Epidermal melanocyte (primary cell): ENCODE data around the gene RBMS3.

Experiments
- DNase-seq: peaks from one replicate; pipeline ENCODE4 v3.0.0; 2011; ENCODE audit warnings: low spot score; ENCODE audit not compliant: insufficient read length

RBMS3 gene

DNA sequence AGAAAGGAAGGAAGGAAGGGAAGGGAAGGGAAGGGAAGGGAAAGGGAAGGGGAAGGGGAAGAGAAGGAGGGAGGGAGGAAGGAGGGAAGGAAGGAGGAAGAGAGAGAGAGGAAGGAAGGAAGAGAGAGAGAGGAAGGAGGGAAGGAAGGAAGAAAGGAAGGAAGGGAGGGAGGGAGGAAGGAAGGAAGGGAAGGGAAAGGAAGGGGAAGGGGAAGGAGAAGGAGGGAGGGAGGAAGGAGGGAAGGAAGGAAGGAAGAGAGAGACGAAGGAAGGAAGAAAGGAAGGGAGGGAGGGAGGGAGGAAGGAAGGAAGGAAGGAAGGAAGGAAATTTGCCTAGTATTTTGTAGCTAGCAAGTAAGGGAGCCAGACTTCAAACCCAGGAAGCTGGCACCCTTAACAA, 583.9 kb downstream of the RBMS3 start:
- DNase-seq, result no peak

DNA sequence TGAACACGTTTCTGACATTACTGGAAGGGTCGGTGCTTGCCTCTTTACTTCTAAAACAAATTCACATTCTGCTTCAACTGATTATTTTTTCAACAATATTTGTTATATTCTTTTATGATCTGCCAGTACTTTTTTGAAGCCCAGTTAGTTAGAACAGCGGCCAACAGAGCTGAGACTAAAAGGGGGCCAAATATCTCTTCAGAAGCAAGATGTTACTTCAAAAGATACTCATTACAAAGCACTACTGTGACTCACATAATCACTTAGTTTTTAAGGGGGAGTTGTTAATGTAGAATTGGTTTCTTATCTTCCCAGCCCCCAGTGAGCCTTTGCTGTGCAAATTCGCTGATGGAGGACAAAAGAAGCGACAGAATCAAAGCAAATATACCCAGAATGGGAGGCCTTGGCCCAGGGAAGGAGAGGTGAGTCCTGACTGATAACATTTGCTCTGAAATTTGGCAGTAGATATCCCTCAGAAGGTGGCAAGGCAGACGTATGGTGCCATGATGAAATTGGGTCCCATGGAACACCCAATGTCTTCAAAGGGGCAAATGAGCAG, 587.8 kb downstream of the RBMS3 start:
- no peak for DNase-seq

- DNase-seq, result no peak
Measured at GRCh38 chr3:29870136-29870535, 589.3 kb downstream of the RBMS3 start.

GRCh38 chr3:29871087-29871486, 590.2 kb downstream of the RBMS3 start:
- no peak for DNase-seq

GRCh38 chr3:29880809-29881208, 599.9 kb downstream of the RBMS3 start:
- no peak for DNase-seq

DNA sequence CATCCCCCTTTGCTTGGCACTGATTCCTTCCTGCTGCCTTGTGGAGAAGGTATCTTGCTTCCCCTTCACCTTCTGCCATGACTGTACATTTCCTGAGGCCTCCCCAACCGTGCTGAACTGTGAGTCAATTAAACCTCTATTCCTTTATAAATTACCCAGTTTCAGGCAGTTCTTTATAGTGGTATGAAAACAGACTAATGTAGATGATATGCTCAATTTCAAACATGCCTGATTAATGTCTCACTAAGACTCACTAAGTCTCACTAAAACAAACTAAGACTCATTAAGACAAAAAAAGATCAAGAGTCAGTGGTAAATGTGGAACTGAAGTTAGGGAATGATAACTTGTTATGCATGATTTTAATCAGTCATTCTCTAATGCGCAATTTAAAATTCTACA, 606.6 kb downstream of the RBMS3 start:
- DNase-seq, result no peak

GRCh38 chr3:29889215-29889614, 608.3 kb downstream of the RBMS3 start:
- DNase-seq, result no peak

DNA sequence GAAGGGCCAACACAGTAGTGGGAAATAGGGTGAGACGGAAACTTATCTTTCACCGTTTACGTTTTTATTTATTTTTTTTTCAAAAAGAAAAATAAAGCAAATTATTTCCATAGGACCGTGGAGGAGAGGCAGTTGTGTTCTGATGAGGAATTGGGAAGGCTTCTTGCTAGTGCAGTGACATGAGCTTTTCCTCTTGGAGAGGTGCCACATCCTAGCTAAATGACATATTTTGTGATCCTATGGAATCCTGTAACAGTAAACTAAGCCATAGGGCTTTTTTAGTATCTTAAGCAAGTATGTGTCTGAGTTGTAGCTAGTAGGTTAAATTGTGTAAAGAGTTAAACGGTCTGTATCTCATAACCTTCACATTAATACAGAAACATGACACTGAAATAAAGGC, 609.9 kb downstream of the RBMS3 start:
- no peak for DNase-seq

GRCh38 chr3:29892976-29893554, 612.2 kb downstream of the RBMS3 start:
- no peak for DNase-seq

GRCh38 chr3:29896856-29897255, 616.0 kb downstream of the RBMS3 start:
- no peak for DNase-seq

GRCh38 chr3:29898171-29898965, 617.5 kb downstream of the RBMS3 start:
- DNase-seq, result no peak

DNA sequence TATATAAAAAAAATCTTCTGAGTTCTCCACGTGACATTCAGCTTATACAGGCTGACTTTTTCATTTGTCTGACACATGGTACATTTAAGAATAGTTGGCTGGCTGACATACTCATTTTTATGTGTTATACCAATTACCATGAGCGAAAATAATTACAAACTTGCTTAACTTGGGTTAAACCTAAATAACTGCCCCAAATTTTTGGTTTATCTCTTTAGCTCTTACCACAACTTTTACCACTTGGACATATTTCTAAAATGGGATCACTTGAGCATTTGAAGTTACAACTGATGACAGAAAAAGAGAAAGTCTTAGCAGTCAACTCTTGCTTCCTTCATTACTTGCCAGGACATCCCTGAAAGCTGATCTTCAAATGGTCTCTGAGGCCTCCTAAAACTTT, 618.1 kb downstream of the RBMS3 start:
- no peak for DNase-seq

- no peak for DNase-seq
Measured at GRCh38 chr3:29901097-29901496, 620.2 kb downstream of the RBMS3 start.

DNA sequence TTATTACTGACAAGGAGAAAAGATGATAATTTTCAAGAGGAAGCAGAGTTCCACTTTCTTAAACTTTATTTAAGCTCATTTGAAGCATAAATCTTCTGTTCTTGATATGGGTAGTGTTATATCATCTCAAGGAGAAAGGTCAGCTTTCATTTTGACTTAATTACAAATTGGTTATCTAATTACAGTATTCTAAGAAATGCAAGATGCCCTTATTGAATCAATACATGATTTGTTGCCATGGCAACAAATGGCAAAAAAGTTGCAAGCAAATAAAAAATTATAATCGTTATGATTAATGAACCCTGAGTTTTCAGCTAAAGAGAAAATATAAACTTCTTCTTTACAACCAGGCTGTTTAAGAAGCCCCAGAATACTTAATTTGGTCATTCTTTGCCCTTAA, 622.7 kb downstream of the RBMS3 start:
- no peak for DNase-seq

- DNase-seq, result no peak
Measured at GRCh38 chr3:29906906-29907305, 626.0 kb downstream of the RBMS3 start.

DNA sequence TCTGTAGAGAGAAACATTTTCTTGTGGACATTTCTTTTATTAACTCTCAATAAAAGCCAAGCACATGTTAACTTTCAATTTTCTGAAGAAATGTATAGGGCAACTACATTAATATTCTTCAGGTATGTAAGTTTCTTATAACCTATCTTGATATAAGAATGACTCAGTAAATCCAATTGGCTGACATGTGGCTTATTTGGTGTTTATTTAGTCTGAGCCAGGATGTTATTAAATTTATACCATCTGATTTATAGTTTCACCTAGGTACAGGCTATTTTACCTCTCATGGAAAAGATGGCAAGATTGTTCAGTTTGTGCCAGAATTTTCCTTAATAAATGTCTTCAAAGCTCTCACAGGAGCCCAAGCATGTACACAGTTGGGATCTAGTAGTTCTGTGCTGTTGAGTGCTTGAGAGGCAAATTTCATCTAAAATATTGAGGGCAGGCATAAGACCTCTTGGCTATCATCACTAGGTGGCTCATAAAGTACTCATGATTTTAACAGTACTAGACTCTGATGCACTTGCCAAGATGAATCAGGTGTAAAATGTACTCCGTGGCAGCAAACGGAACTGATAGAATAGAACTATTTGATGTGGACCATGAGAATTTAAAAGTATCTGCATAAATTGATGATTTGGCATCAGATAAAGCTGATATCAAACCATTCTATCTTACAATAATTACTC, 631.9 kb downstream of the RBMS3 start:
- no peak for DNase-seq

DNA sequence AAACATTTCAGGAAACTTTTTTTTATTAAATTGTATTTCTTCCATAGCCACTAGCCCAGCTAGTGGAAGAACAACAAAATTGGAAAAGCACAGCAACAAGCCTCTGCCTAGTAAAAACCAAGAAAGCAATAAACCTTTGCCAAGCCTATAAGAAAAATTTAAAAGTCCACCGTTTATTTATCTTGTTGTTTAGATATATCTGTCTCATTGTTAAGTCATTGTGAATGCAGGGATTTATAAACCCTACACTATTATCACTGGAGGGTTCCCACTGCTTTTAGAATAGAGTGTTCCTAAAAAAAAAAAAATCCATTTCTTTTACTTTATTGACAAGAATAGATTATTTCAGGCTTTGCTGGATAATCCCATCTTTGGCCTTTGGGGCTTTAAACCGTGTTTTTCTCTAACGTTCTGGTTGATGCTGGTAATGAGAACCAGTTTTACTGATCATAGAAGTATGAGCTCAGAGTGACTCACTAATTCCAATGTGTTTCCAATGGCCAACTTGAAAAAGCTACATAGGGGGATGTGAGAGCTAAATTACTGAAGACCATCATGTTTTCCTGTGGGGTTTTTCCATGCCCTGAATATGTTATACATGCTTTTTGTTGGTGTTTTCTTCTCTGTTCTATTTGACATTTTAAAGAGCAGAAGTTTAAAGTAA, 634.1 kb downstream of the RBMS3 start:
- DNase-seq, result no peak

- DNase-seq, result no peak
Measured at GRCh38 chr3:29919571-29919970, 638.7 kb downstream of the RBMS3 start.

GRCh38 chr3:29922992-29923746, 642.3 kb downstream of the RBMS3 start:
- peak; percentile 43 for DNase-seq

DNA sequence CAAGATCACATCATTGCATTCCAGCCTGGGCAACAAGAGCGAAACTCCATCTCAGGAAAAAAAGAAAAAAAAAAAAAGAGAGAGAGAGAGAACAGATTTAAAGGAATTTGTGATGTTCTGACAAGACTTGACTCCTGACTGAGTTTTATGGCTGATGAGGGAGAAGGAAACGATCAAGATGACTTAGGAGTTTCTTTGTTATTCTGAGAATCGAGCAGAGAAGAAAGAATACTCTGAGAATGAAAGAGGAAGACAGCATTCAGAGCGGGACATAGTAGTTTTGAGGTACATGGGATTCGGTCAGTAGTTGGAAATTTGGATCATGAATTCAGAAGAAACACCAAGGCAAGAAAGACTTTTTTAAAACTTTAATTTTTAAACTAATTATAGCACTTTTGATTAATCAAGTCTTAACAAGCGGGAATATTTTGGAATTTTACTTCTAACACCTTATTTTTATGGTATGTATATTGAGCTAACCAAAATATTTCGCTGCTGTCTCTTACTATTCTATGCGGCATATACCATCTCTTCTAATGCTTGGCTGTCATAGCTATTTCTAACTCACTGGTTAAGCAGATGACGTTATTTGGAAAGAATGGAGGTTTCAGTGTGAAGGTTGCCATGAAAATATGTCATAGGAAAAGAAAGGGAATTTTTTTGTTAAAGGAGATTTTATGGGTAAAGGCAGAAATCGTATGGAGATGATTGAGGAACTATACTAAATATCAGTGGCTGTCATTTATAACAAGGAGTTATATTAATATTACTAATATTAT, 644.1 kb downstream of the RBMS3 start:
- DNase-seq, result no peak
